Measurements from ENCODE around the gene PPP2R5B. TPM values are rescaled to one million over a fixed set of nuclear protein-coding genes. Genes with fewer than 3 reads are reported as not detected.
A peak's percentile ranks its signal among the peaks of the same experiment; 100 is the strongest.

The PPP2R5B gene
- 10 to 100 TPM; 21.0 to 48.1 (median 27.5) TPM for total RNA-seq

- peak within 1 kb of the TSS; percentile 90 to 98 (median 96) for H3K27ac ChIP-seq
- 0 to 2% methylated on average over 7 to 22 of the region's 47 CpGs for WGBS, 2 donors
- TF ChIP-seq POLR2A (IDR thresholded peaks at IDR 0.05) (peak in 3 of 4 donors; percentile 60 to 88 (median 65)), EP300 (IDR thresholded peaks at IDR 0.05) (peak in 1 of 4 donors; percentile 34), POLR2AphosphoS5 (IDR thresholded peaks at IDR 0.05) (peak; percentile 86 to 91), CTCF (IDR thresholded peaks at IDR 0.05) (peak in 3 of 6 experiments; percentile 14 to 27 (median 14))
- no peaks in the 10 kb centered on the region for H3K9me3 ChIP-seq
- no peaks in the 10 kb centered on the region for H3K27me3 ChIP-seq
- ATAC-seq (ENCODE audit: low FRiP score in 2 of 2) (peak; percentile 98 to 99), DNase-seq (peak; percentile 96 to 97)
- H3K4me3 ChIP-seq, result peak within 1 kb of the TSS; percentile 77 to 99 (median 87)
- H3K4me1 ChIP-seq, result peaks cover 14 to 37% (median 25%) of the 10 kb centered on the region in 4 donors
- peaks cover 2 to 23% (median 13%) of the 10 kb centered on the region in 4 donors for H3K36me3 ChIP-seq
These were observed at the start of gene PPP2R5B for GRCh38 chr11:64923944-64924909. Gene PPP2R5B (plus strand): TSS chr11:64924689. CDS start chr11:64925735, 1,046 bp downstream.

GRCh38 chr11:64875369-64876228, 48.9 kb upstream of the PPP2R5B start:
- ATAC-seq (ENCODE audit: low FRiP score in 2 of 2), result no peak
- TF ChIP-seq POLR2AphosphoS5 (IDR thresholded peaks at IDR 0.05) (peak; percentile 3 to 12), EP300 (IDR thresholded peaks at IDR 0.05) (no peak), POLR2A (IDR thresholded peaks at IDR 0.05) (peak in 1 of 4 donors; percentile 6), CTCF (IDR thresholded peaks at IDR 0.05) (no peak)
- peak overlapping the region; percentile 85 to 98 (median 92) for H3K27ac ChIP-seq
- H3K4me3 ChIP-seq, result peak overlapping the region; percentile 39 to 96 (median 72)
- WGBS, 2 donors, result 58 to 64% methylated on average over 17 of the region's 17 CpGs
- peaks cover 6 to 36% (median 21%) of the 10 kb centered on the region in 4 donors for H3K36me3 ChIP-seq
- peak in 1 of 2 donors; percentile 56 for DNase-seq
- H3K4me1 ChIP-seq, result peaks cover 71 to 86% (median 77%) of the 10 kb centered on the region in 4 donors
- H3K9me3 ChIP-seq, result no peaks in the 10 kb centered on the region
- no peaks in the 10 kb centered on the region for H3K27me3 ChIP-seq

- H3K9me3 ChIP-seq, result no peaks in the 10 kb centered on the region
- peaks cover 67 to 85% (median 75%) of the 10 kb centered on the region in 4 donors for H3K4me1 ChIP-seq
- DNase-seq (no peak), ATAC-seq (ENCODE audit: low FRiP score in 2 of 2) (no peak)
- peak in 1 of 2 donors; percentile 1 for TF ChIP-seq POLR2AphosphoS5 (IDR thresholded peaks at IDR 0.05)
- no peak for TF ChIP-seq CTCF (IDR thresholded peaks at IDR 0.05)
- no peak for TF ChIP-seq POLR2A (IDR thresholded peaks at IDR 0.05)
- TF ChIP-seq EP300 (IDR thresholded peaks at IDR 0.05), result no peak
- H3K36me3 ChIP-seq, result peaks cover 6 to 32% (median 21%) of the 10 kb centered on the region in 4 donors
- no peaks in the 10 kb centered on the region for H3K27me3 ChIP-seq
- WGBS, 2 donors, result 31 to 52% methylated on average over 7 to 11 of the region's 11 CpGs
- peak overlapping the region; percentile 85 to 98 (median 92) for H3K27ac ChIP-seq
- H3K4me3 ChIP-seq, result peak overlapping the region; percentile 39 to 96 (median 72)
These were observed 48.2 kb upstream of the PPP2R5B start for GRCh38 chr11:64876229-64876750.

GRCh38 chr11:64876835-64877341, 47.6 kb upstream of the PPP2R5B start:
- ATAC-seq (ENCODE audit: low FRiP score in 2 of 2), result peak in 1 of 2 donors; percentile 78
- peak overlapping the region; percentile 62 to 96 (median 79) for H3K4me3 ChIP-seq
- H3K27me3 ChIP-seq, result no peaks in the 10 kb centered on the region
- TF ChIP-seq POLR2A (IDR thresholded peaks at IDR 0.05) (peak in 1 of 4 donors; percentile 16), POLR2AphosphoS5 (IDR thresholded peaks at IDR 0.05) (no peak), CTCF (IDR thresholded peaks at IDR 0.05) (no peak)
- H3K9me3 ChIP-seq, result no peaks in the 10 kb centered on the region
- peaks cover 61 to 79% (median 71%) of the 10 kb centered on the region in 4 donors for H3K4me1 ChIP-seq
- H3K36me3 ChIP-seq, result peaks cover 6 to 26% (median 20%) of the 10 kb centered on the region in 4 donors
- WGBS, 2 donors, result 31 to 41% methylated on average over 10 to 14 of the region's 14 CpGs
- peak; percentile 60 to 67 for DNase-seq
- peak overlapping the region; percentile 85 to 98 (median 92) for H3K27ac ChIP-seq
